SU-DHL-6 (cell line): ENCODE results near the gene MBNL1.

Experiments used
- CTCF ChIP-seq: fragments of 200-600 bp; sonication (generic); IDR thresholded peaks from one replicate; pipeline ENCODE4 v1.5.1; 2017; ENCODE audit warnings: antibody characterized with exemption, mild to moderate bottlenecking, low read length, moderate library complexity; ENCODE audit not compliant: insufficient read depth, poor library complexity, severe bottlenecking
- EZH2phosphoT487 ChIP-seq: fragments of 200-600 bp; sonication (generic), shearing (Covaris generic); conservative IDR thresholded peaks from 2 replicates; pipeline ENCODE4 v1.6.1; 2018; ENCODE audit warnings: mild to moderate bottlenecking, antibody characterized with exemption, low read length, moderate library complexity, mixed read lengths

- no peak for TF ChIP-seq CTCF
- TF ChIP-seq EZH2phosphoT487, result no peak
Measured at GRCh38 chr3:152365766-152366593, 97.3 kb downstream of the MBNL1 start.
